Adipocyte (in vitro differentiated cells): ENCODE measurements around the gene FAM184A.

Experiments used
- DNase-seq: peaks from one replicate; pipeline ENCODE4 v3.0.0-alpha.2; 2015; ENCODE audit warnings: low read depth
- H3K27me3 ChIP-seq: replicated peaks from 2 replicates; pipeline ENCODE4 v1.7.0; 2013; ENCODE audit warnings: mild to moderate bottlenecking, low read length, moderate library complexity; ENCODE audit not compliant: control insufficient read depth, insufficient read depth
- H3K36me3 ChIP-seq: 2 replicates; pipeline ENCODE4 v1.7.0; 2013; ENCODE audit warnings: low read length, mild to moderate bottlenecking, moderate library complexity; ENCODE audit not compliant: control insufficient read depth, insufficient read depth, severe bottlenecking
- H3K4me1 ChIP-seq: 2 replicates; pipeline ENCODE4 v1.7.0; 2013; ENCODE audit warnings: mild to moderate bottlenecking, low read length, moderate library complexity; ENCODE audit not compliant: control insufficient read depth, insufficient read depth
- H3K4me3 ChIP-seq: 2 replicates; pipeline ENCODE4 v1.7.0; 2013; ENCODE audit warnings: mild to moderate bottlenecking, low read length, moderate library complexity
- H3K9ac ChIP-seq: 2 replicates; pipeline ENCODE4 v1.7.0; 2013; ENCODE audit warnings: mild to moderate bottlenecking, low read length, moderate library complexity
- H3K9me3 ChIP-seq: 2 replicates; pipeline ENCODE4 v1.7.0; 2013; ENCODE audit warnings: mild to moderate bottlenecking, low read length, moderate library complexity; ENCODE audit not compliant: control insufficient read depth

FAM184A gene

GRCh38 chr6:119071576-119071975 lies 6.9 kb downstream of the FAM184A start:
- H3K9ac ChIP-seq: no peak overlapping the region

GRCh38 chr6:119067091-119067490 lies 11.4 kb downstream of the FAM184A start:
- no peaks in the 10 kb centered on the region for H3K27me3 ChIP-seq
- H3K4me3 ChIP-seq: no peak overlapping the region
- H3K9ac ChIP-seq: no peak overlapping the region
- H3K36me3 ChIP-seq: no peaks in the 10 kb centered on the region
- no peaks in the 10 kb centered on the region for H3K9me3 ChIP-seq
- no peak for DNase-seq
- H3K4me1 ChIP-seq: no peaks in the 10 kb centered on the region

More at GRCh38 chr6:119071576-119071975, 6.9 kb downstream of the FAM184A start:
- H3K4me3 ChIP-seq: no peak overlapping the region
- H3K9me3 ChIP-seq: no peaks in the 10 kb centered on the region
- DNase-seq: no peak
- H3K36me3 ChIP-seq: no peaks in the 10 kb centered on the region
- H3K27me3 ChIP-seq: no peaks in the 10 kb centered on the region
- H3K4me1 ChIP-seq: no peaks in the 10 kb centered on the region

GRCh38 chr6:119066517-119066916 lies 11.9 kb downstream of the FAM184A start:
- Histone ChIP-seq H3K4me3 (no peak overlapping the region), H3K4me1 (no peaks in the 10 kb centered on the region), H3K27me3 (no peaks in the 10 kb centered on the region), H3K36me3 (no peaks in the 10 kb centered on the region), H3K9ac (no peak overlapping the region), H3K9me3 (no peaks in the 10 kb centered on the region)
- DNase-seq: no peak

GRCh38 chr6:119065955-119066354 lies 12.5 kb downstream of the FAM184A start:
- H3K9me3 ChIP-seq: no peaks in the 10 kb centered on the region
- H3K27me3 ChIP-seq: no peaks in the 10 kb centered on the region
- H3K4me3 ChIP-seq: no peak overlapping the region
- no peaks in the 10 kb centered on the region for H3K4me1 ChIP-seq
- no peaks in the 10 kb centered on the region for H3K36me3 ChIP-seq
- H3K9ac ChIP-seq: no peak overlapping the region
- DNase-seq: no peak

DNA sequence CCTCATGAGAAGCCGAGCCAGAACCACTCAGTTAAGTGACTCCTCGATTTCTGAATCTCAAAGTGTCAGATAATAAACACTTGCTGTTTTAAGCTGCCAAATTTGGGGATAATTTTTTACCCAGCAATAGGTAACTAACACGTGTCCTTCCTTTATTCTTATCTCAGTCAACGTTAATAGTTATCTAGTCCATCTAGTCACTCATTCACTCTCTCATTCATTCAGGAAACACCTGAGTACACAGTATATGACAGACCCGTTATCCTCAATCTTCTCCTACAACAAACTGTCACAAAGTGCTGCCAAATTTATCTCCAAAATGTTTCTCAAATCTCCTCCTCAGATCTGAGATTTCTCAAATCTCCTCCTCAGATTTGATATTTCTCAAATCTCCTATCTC lies 13.1 kb downstream of the FAM184A start:
- no peak for DNase-seq
- Histone ChIP-seq H3K27me3 (no peaks in the 10 kb centered on the region), H3K4me1 (no peaks in the 10 kb centered on the region), H3K9me3 (no peaks in the 10 kb centered on the region), H3K36me3 (no peaks in the 10 kb centered on the region), H3K4me3 (no peak overlapping the region), H3K9ac (no peak overlapping the region)

GRCh38 chr6:119063491-119063890 lies 15.0 kb downstream of the FAM184A start:
- no peak for DNase-seq
- Histone ChIP-seq H3K9ac (no peak overlapping the region), H3K36me3 (no peaks in the 10 kb centered on the region), H3K27me3 (no peaks in the 10 kb centered on the region), H3K4me3 (no peak overlapping the region), H3K4me1 (no peaks in the 10 kb centered on the region), H3K9me3 (no peaks in the 10 kb centered on the region)

DNA sequence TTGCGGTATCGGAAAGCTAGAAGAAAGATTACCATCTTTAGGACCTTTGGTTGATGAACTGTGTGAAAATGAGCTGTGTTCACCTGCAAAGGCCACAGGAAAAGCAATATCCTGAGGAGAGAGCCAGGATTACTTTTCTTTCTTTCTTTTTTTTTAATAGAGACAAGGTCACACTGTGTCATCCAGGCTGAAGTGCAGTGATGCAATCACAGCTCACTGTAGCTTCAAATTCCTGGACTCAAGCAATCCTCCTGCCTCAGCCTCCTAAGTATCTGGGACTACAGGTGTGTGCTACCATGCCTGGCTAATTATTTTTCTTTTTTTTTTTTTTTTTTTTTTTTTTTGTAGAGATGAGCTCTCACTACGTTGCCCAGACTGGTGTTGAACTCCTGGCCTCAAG lies 17.2 kb downstream of the FAM184A start:
- Histone ChIP-seq H3K4me1 (no peaks in the 10 kb centered on the region), H3K9ac (no peak overlapping the region), H3K4me3 (no peak overlapping the region), H3K27me3 (no peaks in the 10 kb centered on the region), H3K36me3 (no peaks in the 10 kb centered on the region), H3K9me3 (no peaks in the 10 kb centered on the region)
- DNase-seq: no peak

DNA sequence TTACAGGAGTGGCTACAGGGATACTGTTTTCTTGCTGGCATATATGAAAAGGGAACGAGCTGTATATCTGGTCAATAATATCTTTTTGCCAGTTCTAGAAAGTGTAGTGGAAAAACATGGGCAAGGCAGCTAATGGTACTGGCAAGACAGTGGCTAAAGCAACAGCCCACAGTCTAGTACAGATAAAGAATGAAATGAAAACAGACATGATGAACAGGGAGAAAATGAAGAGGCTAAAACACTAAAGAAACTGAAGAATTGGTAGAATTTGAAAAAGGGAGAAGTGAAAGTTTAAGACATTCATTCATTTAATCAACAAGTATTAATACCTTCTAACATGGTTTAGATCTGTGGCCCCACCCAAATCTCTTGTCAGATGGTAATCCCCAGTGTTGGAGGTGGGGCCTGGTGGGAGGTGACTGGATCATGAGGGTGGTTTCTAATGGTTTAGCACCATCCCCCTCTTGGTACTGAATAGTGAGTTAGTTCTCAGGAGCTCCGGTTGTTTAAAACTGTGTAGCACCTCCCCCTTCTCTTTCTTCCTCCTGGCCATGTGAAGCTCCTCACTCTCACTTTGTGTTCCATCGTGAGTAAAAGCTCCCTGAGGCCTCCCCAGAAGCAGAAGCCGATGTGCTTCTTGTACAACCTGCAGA lies 18.1 kb downstream of the FAM184A start:
- Histone ChIP-seq H3K9me3 (no peaks in the 10 kb centered on the region), H3K36me3 (no peaks in the 10 kb centered on the region), H3K9ac (no peak overlapping the region), H3K4me1 (no peaks in the 10 kb centered on the region), H3K27me3 (no peaks in the 10 kb centered on the region), H3K4me3 (no peak overlapping the region)
- no peak for DNase-seq

DNA sequence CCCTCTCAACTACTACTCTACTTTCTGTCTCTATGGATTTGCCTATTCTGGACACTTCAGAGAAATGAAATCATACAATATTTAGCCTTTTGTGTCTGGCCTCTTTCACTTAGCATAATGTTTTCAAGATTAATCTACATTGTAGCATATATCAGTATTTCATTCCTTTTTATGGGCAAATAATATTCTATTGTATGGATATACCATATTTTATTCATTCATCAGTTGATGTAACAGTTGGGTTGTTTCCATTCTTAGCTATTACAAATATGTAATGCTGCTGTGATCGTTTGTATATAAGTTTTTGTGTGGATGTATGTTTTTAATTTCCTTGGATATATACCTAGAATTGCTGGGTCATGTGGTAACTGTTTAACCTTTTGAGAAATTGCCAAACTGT lies 23.4 kb downstream of the FAM184A start:
- DNase-seq: no peak
- H3K36me3 ChIP-seq: no peaks in the 10 kb centered on the region
- H3K27me3 ChIP-seq: no peaks in the 10 kb centered on the region
- H3K4me1 ChIP-seq: no peaks in the 10 kb centered on the region
- peaks cover 3% of the 10 kb centered on the region for H3K9me3 ChIP-seq
- H3K4me3 ChIP-seq: no peak overlapping the region
- H3K9ac ChIP-seq: no peak overlapping the region

DNA sequence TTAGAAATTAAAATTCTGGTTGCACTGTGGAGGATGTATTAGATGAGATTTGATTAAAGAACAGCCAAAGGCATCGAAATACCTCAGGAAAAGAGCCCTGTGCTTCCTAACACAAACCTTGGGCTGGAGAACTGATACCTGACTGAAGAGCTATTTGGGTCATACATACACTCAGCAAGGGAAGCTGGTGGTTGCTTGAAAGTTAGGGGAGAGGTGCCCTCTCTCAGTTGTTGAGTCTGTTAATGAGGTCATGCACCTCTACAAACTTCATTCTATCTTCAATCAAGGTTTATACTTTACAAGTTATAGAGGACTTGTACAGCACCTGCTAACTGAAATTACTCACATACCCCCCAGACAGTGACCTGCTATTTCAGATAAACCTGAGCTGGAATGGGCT lies 25.5 kb downstream of the FAM184A start:
- DNase-seq: no peak

DNA sequence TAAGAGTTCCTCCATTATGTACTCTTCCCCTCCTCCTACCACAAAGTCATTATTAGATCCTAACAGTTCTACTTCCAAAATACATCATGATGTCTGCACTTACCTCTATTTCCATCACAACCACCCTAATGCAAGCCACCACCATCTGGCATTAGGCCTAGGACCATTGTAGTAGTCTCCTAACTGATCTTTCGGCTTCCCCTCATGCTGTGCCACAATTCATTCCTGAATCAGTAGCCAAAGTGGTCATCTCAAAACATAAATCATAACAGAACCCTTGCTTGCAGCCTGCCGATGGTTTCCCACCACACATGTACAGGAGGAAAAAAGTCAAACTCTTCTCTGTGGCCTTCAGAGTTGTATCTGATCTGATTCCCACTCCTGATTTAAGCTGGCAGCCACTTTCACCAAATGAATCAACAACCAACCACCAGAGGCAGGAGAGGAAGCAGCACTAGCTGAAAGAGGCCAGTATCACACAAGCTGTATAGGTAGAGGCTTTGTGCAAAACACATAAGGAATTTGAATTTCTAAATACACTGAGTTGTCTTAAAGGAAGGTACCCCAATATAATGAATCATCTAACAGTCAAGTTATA lies 26.1 kb downstream of the FAM184A start:
- Histone ChIP-seq H3K27me3 (no peaks in the 10 kb centered on the region), H3K4me1 (no peaks in the 10 kb centered on the region), H3K9me3 (peaks cover 3% of the 10 kb centered on the region), H3K4me3 (no peak overlapping the region), H3K36me3 (no peaks in the 10 kb centered on the region), H3K9ac (no peak overlapping the region)
- DNase-seq: no peak

More for the DNA sequence above, 25.5 kb downstream of the FAM184A start:
- H3K27me3 ChIP-seq: no peaks in the 10 kb centered on the region
- H3K4me3 ChIP-seq: no peak overlapping the region
- no peak overlapping the region for H3K9ac ChIP-seq
- H3K4me1 ChIP-seq: no peaks in the 10 kb centered on the region
- H3K9me3 ChIP-seq: peaks cover 3% of the 10 kb centered on the region
- no peaks in the 10 kb centered on the region for H3K36me3 ChIP-seq

- Histone ChIP-seq H3K4me1 (no peaks in the 10 kb centered on the region), H3K27me3 (no peaks in the 10 kb centered on the region), H3K9me3 (no peaks in the 10 kb centered on the region), H3K9ac (no peak overlapping the region), H3K4me3 (no peak overlapping the region), H3K36me3 (no peaks in the 10 kb centered on the region)
- DNase-seq: no peak
These were observed 34.2 kb downstream of the FAM184A start for GRCh38 chr6:119044255-119044654.
